GM21576 (cell line): ENCODE results near the gene PHRF1.
"Not testable (repeated sequence)": the region's sequence is repeated elsewhere in the genome, so short reads cannot be mapped to it uniquely, and the experiment has no call there.

Experiments used
- ATAC-seq: cut with Tn5 transposase; IDR thresholded peaks from one replicate; pipeline ENCODE4 v1.9.1; 2021; ENCODE audit warnings: mild to moderate bottlenecking, moderate library complexity; ENCODE audit not compliant: unreplicated experiment

The PHRF1 gene

GRCh38 chr11:573146-573759 lies 3.0 kb upstream of the PHRF1 start:
- ATAC-seq = no peak

- ATAC-seq = not testable (repeated sequence)
These were observed 2.2 kb upstream of the PHRF1 start for GRCh38 chr11:574031-574570.

- no peak for ATAC-seq
These were observed 1.5 kb upstream of the PHRF1 start for GRCh38 chr11:574632-575312.

- peak; percentile 35 for ATAC-seq
These were observed 816 bp upstream of the PHRF1 start for GRCh38 chr11:575313-575995.

GRCh38 chr11:576811-577610 lies 741 bp downstream of the PHRF1 start:
- no peak for ATAC-seq

- ATAC-seq = no peak
These were observed 1.3 kb downstream of the PHRF1 start for GRCh38 chr11:577611-577894.

- ATAC-seq = no peak
These were observed 2.2 kb downstream of the PHRF1 start for GRCh38 chr11:578276-579035.

- no peak for ATAC-seq
These were observed 3.7 kb downstream of the PHRF1 start for GRCh38 chr11:579830-580601.

- ATAC-seq = no peak
These were observed 5.1 kb downstream of the PHRF1 start for GRCh38 chr11:581342-581741.

GRCh38 chr11:581752-582151 lies 5.5 kb downstream of the PHRF1 start:
- ATAC-seq = no peak

GRCh38 chr11:584287-584686 lies 8.0 kb downstream of the PHRF1 start:
- ATAC-seq = no peak

GRCh38 chr11:586376-587316 lies 10.4 kb downstream of the PHRF1 start:
- no peak for ATAC-seq

GRCh38 chr11:587546-587945 lies 11.3 kb downstream of the PHRF1 start:
- no peak for ATAC-seq

- no peak for ATAC-seq
These were observed 11.7 kb downstream of the PHRF1 start for GRCh38 chr11:587978-588380.

- no peak for ATAC-seq
These were observed 13.5 kb downstream of the PHRF1 start for GRCh38 chr11:589798-590197.

GRCh38 chr11:590997-591396 lies 14.7 kb downstream of the PHRF1 start:
- no peak for ATAC-seq

GRCh38 chr11:592501-592900 lies 16.2 kb downstream of the PHRF1 start:
- ATAC-seq = no peak

- no peak for ATAC-seq
These were observed 16.6 kb downstream of the PHRF1 start for GRCh38 chr11:592918-593317.

- ATAC-seq = no peak
These were observed 17.1 kb downstream of the PHRF1 start for GRCh38 chr11:593347-593746.
